Ramos (cell line): ENCODE results near the gene KCTD7.
"Not testable (repeated sequence)": the region's sequence is repeated elsewhere in the genome, so short reads cannot be mapped to it uniquely, and the experiment has no call there.

Experiments
- in situ Hi-C: fragments of 300-500 bp; cut with MboI; formaldehyde crosslinking; loops from one replicate; pipeline ENCODE4 v1.14.3; 2022; ENCODE audit warnings: low sequenced_read_pairs; ENCODE audit not compliant: unreplicated experiment

KCTD7 gene

DNA sequence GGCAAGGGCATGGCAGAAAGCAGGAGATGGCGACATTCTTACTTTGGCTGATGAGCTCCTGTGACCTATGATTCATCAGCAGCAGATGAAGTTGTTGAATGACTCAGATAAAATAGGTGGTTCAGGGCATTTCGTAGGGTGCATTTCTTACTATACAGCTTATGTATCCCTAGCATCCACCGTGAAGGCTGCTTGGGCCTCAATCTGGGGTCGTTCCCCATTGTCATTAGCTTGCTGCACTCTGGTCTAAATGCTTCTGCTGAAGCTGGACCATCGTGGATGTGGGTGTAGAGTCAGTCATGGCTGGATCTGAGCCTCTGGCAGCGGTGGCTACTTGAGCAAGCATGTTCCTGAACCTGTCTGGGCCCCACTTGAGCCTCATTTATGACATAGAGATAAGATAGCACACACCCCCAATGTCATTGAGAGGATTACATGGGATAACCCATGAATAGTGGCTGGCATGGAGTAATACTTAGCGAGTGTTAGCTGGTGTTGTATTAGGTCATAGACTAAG lies 44.5 kb downstream of the KCTD7 start:
- in situ Hi-C loops: not testable (repeated sequence)

GRCh38 chr7:66679633-66680244 lies 51.1 kb downstream of the KCTD7 start:
- in situ Hi-C loops: no loop called here

GRCh38 chr7:66681491-66682349 lies 53.0 kb downstream of the KCTD7 start:
- in situ Hi-C loops: no loop called here

GRCh38 chr7:66682350-66683093 lies 53.8 kb downstream of the KCTD7 start:
- in situ Hi-C loops: no loop called here

GRCh38 chr7:66683094-66683769 lies 54.6 kb downstream of the KCTD7 start:
- in situ Hi-C loops: not testable (repeated sequence)

DNA sequence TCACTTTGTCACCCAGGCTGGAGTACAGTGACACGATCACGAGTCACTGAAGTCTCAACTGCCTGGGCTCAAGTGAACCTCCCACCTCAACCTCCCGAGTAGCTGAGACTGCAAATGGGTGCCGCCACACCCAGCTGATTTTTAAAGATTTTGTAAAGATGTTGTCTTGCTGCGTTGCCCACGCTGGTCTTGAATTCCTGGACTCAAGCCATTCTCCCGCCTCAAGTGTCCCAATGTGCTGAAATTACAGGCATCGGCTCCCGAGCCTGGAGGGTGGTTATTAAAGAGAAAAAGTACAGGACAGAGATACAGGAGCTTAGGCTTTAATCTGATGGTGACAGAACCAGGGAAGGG lies 55.1 kb downstream of the KCTD7 start:
- in situ Hi-C loops: no loop called here

DNA sequence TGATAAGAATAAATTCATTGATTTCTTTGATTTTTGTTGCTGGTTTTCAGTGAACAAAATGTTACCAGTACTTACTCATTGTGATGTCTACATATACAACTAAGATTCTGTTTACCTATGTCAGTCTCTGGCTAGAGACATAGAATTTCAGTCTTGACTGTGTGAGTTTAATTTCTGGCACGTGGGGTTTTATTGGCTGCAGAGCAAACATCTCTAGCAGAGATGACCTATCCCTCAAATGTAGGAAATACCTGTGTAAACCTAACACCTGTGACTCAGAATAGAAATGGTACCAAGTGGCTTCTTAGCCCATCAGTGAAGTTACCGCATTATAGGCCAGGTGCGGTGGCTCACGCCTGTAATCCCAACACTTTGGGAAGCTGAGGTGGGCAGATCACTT lies 57.0 kb downstream of the KCTD7 start:
- in situ Hi-C loops: not testable (repeated sequence)

DNA sequence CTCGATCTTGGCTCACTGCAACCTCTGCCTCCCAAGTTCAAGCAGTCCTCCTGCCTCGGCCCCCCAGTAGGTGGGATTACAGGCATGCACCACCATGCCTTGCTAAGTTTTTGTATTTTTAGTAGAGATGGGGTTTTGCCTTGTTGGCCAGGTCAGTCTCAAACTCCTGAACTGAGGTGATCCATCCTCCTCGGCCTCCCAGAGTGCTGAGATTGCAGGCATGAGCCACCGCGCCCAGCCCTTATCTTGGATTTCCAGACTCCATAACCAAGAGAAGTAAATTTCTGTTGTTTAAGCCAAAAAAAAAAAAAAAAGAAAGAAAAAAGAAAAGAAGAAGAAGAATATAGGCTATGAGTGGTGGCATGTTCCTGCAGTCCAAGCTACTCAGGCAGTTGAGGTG lies 58.5 kb downstream of the KCTD7 start:
- in situ Hi-C loops: no loop called here

- in situ Hi-C loops: not testable (repeated sequence)
Measured at GRCh38 chr7:66687672-66688071, 59.0 kb downstream of the KCTD7 start.

DNA sequence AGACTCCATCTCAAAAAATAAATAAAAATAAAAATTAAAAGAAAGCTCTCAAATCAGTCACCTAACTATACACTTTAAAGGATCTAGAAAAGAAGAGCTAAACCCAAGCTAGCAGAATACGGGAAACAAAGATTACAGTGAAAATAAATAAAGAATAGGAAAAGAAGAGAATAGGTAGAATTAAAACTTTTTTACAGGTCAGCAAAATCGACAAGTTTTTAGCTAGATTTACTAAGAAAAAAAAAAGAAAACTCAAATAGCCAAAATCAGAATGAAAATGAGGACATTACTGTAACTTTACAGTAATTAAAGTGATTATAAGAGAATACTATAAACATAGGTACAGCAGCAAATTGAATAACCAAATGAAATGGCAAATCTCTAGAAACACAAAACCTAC lies 60.4 kb downstream of the KCTD7 start:
- in situ Hi-C loops: no loop called here

DNA sequence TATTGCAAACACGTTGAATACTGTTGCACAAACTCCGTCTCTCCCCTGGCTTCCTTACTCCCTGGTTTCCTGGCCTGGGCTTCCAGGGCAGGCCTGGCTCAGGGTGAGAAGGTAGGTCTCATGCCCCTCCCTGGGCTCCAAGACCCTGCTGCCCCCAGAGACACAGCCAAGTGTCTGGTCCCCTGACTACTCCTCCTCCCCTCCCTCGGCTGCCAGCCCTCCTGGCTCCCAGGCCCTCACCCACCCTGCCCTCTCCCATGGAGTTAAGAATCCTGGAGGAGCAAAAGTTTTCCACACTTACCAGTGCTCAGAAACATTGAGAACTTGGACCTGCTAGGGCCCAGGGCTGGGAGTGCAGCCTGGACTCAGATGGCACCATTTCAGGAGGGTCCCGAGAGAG lies 64.7 kb downstream of the KCTD7 start:
- in situ Hi-C loops: no loop called here
